H9 (cell line): ENCODE data around the gene DMWD. TPM values are rescaled to one million over a fixed set of nuclear protein-coding genes. Genes with fewer than 3 reads are reported as not detected.

Experiments used
- DNase-seq: peaks from one replicate; pipeline ENCODE4 v3.0.0-alpha.2; 2017
- H2AFZ ChIP-seq: one replicate; pipeline ENCODE4 v1.6.1; 2013; ENCODE audit warnings: mild to moderate bottlenecking, low read length, control low read depth, moderate library complexity
- H2AK5ac ChIP-seq: 2 replicates; pipeline ENCODE4 v1.6.1; 2013; ENCODE audit warnings: low read length, control low read depth, mixed read lengths; ENCODE audit not compliant: insufficient read length
- H2BK120ac ChIP-seq: one replicate; pipeline ENCODE4 v1.6.1; 2013; ENCODE audit warnings: low read depth, mild to moderate bottlenecking, low read length, control low read depth, inconsistent platforms; ENCODE audit not compliant: poor library complexity, severe bottlenecking
- H2BK12ac ChIP-seq: 2 replicates; pipeline ENCODE4 v1.6.1; 2013; ENCODE audit warnings: low read length, control low read depth, mixed read lengths, low read depth; ENCODE audit not compliant: insufficient read length
- H2BK15ac ChIP-seq: 2 replicates; pipeline ENCODE4 v1.6.1; 2013; ENCODE audit warnings: low read depth, low read length, control low read depth
- H2BK20ac ChIP-seq: one replicate; pipeline ENCODE4 v1.6.1; 2013; ENCODE audit warnings: low read depth, mild to moderate bottlenecking, low read length, control low read depth, inconsistent platforms; ENCODE audit not compliant: poor library complexity, severe bottlenecking
- H2BK5ac ChIP-seq: 2 replicates; pipeline ENCODE4 v1.6.1; 2013; ENCODE audit warnings: low read length, control low read depth, mixed read lengths; ENCODE audit not compliant: insufficient read length
- H3K14ac ChIP-seq: 2 replicates; pipeline ENCODE4 v1.6.1; 2013; ENCODE audit warnings: low read length, control low read depth; ENCODE audit not compliant: insufficient read depth
- H3K18ac ChIP-seq: 2 replicates; pipeline ENCODE4 v1.6.1; 2013; ENCODE audit warnings: low read depth, mild to moderate bottlenecking, mixed read lengths, low read length, control low read depth; ENCODE audit not compliant: insufficient read length
- H3K23ac ChIP-seq: 2 replicates; pipeline ENCODE4 v1.6.1; 2013; ENCODE audit warnings: low read length, control low read depth, mixed read lengths, low read depth; ENCODE audit not compliant: insufficient read length
- H3K23me2 ChIP-seq: 2 replicates; pipeline ENCODE4 v1.6.1; 2013; ENCODE audit warnings: low read depth, mild to moderate bottlenecking, mixed read lengths, low read length, control low read depth; ENCODE audit not compliant: insufficient read length, poor library complexity, severe bottlenecking
- H3K27ac ChIP-seq: 2 replicates; pipeline ENCODE4 v1.5.1; 2013; ENCODE audit warnings: low read length, control low read depth, mixed read lengths, low read depth; ENCODE audit not compliant: insufficient read length
- H3K27me3 ChIP-seq: 2 replicates; pipeline ENCODE4 v1.6.1; 2013; ENCODE audit warnings: low read length, control low read depth, inconsistent platforms; ENCODE audit not compliant: insufficient read depth
- H3K4ac ChIP-seq: 2 replicates; pipeline ENCODE4 v1.6.1; 2013; ENCODE audit warnings: low read depth, mild to moderate bottlenecking, control low read depth, inconsistent platforms, low read length, moderate library complexity
- H3K4me1 ChIP-seq: 2 replicates; pipeline ENCODE4 v1.6.1; 2013; ENCODE audit warnings: low read length, control low read depth, inconsistent platforms; ENCODE audit not compliant: insufficient read depth
- H3K4me2 ChIP-seq: 2 replicates; pipeline ENCODE4 v1.6.1; 2013; ENCODE audit warnings: low read length, control low read depth, mixed read lengths; ENCODE audit not compliant: insufficient read length, insufficient read depth
- H3K56ac ChIP-seq: 2 replicates; pipeline ENCODE4 v1.6.1; 2013; ENCODE audit warnings: low read depth, mild to moderate bottlenecking, mixed read lengths, low read length, control low read depth; ENCODE audit not compliant: insufficient read length
- H3K79me1 ChIP-seq: 2 replicates; pipeline ENCODE4 v1.6.1; 2013; ENCODE audit warnings: low read depth, mild to moderate bottlenecking, moderate library complexity, low read length, control low read depth, inconsistent platforms; ENCODE audit not compliant: insufficient read depth, poor library complexity, severe bottlenecking
- H3K79me2 ChIP-seq: 2 replicates; pipeline ENCODE4 v1.6.1; 2013; ENCODE audit warnings: low read length, control low read depth, inconsistent platforms; ENCODE audit not compliant: insufficient read depth
- H3K9ac ChIP-seq: 2 replicates; pipeline ENCODE4 v1.6.1; 2013; ENCODE audit warnings: low read length, control low read depth, mixed read lengths; ENCODE audit not compliant: insufficient read length; ENCODE audit errors: extremely low read depth
- H3K9me3 ChIP-seq: one replicate; pipeline ENCODE4 v1.6.1; 2013; ENCODE audit warnings: low read depth, low read length, inconsistent platforms; ENCODE audit not compliant: control insufficient read depth
- H3T11ph ChIP-seq: one replicate; pipeline ENCODE4 v1.6.1; 2013; ENCODE audit warnings: mild to moderate bottlenecking, low read length, control low read depth, inconsistent platforms
- H4K20me1 ChIP-seq: one replicate; pipeline ENCODE4 v1.6.1; 2013; ENCODE audit not compliant: control insufficient read depth, insufficient read length, insufficient read depth
- H4K5ac ChIP-seq: 2 replicates; pipeline ENCODE4 v1.6.1; 2013; ENCODE audit warnings: low read depth, mild to moderate bottlenecking, mixed read lengths, low read length, control low read depth; ENCODE audit not compliant: insufficient read length
- H4K8ac ChIP-seq: replicated peaks from 2 replicates; pipeline ENCODE4 v1.6.1; 2013; ENCODE audit warnings: low read length, control low read depth, mixed read lengths, low read depth; ENCODE audit not compliant: insufficient read length
- H4K91ac ChIP-seq: 2 replicates; pipeline ENCODE4 v1.6.1; 2013; ENCODE audit warnings: low read depth, mild to moderate bottlenecking, moderate library complexity, mixed read lengths, low read length, control low read depth; ENCODE audit not compliant: insufficient read length
- H3K27ac Mint-ChIP-seq, 3 experiments: 2 replicates in 2 of 3; 3 replicates in 1 of 3; pipeline ENCODE4 v1.8.0; 2020 to 2021; ENCODE audit warnings: mixed read lengths in 3 of 3, mild to moderate bottlenecking in 1 of 3, moderate library complexity in 1 of 3
- H3K27me3 Mint-ChIP-seq: 2 replicates; pipeline ENCODE4 v1.8.0; 2021; ENCODE audit warnings: low read depth, mild to moderate bottlenecking, moderate library complexity, mixed read lengths
- H3K36me3 Mint-ChIP-seq, 3 experiments: 2 replicates in 2 of 3; 3 replicates in 1 of 3; pipeline ENCODE4 v1.8.0; 2020 to 2021; ENCODE audit warnings: low read depth in 3 of 3, mixed read lengths in 3 of 3; ENCODE audit not compliant: insufficient read depth in 1 of 3
- H3K4me1 Mint-ChIP-seq, 2 experiments: 2 replicates each; pipeline ENCODE4 v1.8.0; 2020; ENCODE audit warnings: mixed read lengths in 2 of 2
- H3K4me3 Mint-ChIP-seq, 2 experiments: 2 replicates in 1 of 2; 3 replicates in 1 of 2; pipeline ENCODE4 v1.8.0; 2020 to 2021; ENCODE audit warnings: mild to moderate bottlenecking in 2 of 2, mixed read lengths in 2 of 2, moderate library complexity in 1 of 2
- H3K9me3 Mint-ChIP-seq, 2 experiments: 2 replicates in 1 of 2; 3 replicates in 1 of 2; pipeline ENCODE4 v1.8.0; 2020; ENCODE audit warnings: mild to moderate bottlenecking in 2 of 2, mixed read lengths in 2 of 2, moderate library complexity in 1 of 2
- CTCF ChIP-seq: fragments of 200-600 bp; sonication (generic); conservative IDR thresholded peaks from 3 replicates; pipeline ENCODE4 v1.8.0; 2021; ENCODE audit warnings: antibody characterized with exemption, mild to moderate bottlenecking
- WGBS: extraction: QIAGEN DNeasy Blood & Tissue Kit; methylation state at CpG from one replicate; pipeline ENCODE4 v1.1.7; 2013; ENCODE audit warnings: missing lambda C conversion rate, low lambda C conversion rate, mixed read lengths; ENCODE audit not compliant: insufficient read length; ENCODE audit errors: extremely low coverage; 5-methylcytosine and 5-hydroxymethylcytosine counted together
- total RNA-seq: library from RNA; stranded (reverse); gene quantifications from 2 replicates; pipeline ENCODE4 v1.2.1, GENCODE V29; 2021

The DMWD gene
- total RNA-seq, 1 experiment from 2014 or later, result 75.1 TPM

DNA sequence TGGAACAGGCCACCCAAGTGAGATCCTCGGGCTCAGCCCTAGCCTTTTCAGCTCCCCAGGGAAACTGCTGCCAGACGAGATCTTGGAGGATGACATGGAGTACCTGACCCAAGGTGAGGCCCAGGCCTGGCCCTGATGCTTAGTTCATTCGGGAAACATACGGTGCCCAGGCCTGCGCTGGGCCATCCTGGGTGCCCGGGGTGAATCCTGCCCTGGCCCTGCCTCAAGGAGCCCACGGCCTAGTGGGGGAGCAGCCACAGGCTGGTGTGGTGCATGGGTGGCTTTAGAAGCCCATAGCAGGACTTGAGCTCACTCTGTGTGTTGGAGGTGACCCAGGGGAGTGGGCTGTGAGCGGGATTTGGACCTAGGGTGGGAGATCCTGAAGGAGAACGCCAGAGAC is 33.7 kb downstream of the DMWD start:
- H3K79me2 ChIP-seq, result no peaks in the 10 kb centered on the region
- Mint-ChIP-seq H3K4me1 (peaks cover 0 to 10% of the 10 kb centered on the region in 2 experiments; a peak in 1 of 4 replicates), H3K27me3 (peaks cover 34% of the 10 kb centered on the region), H3K27ac (no peak overlapping the region), H3K36me3 (no peaks in the 10 kb centered on the region), H3K4me3 (no peak overlapping the region), H3K9me3 (no peaks in the 10 kb centered on the region)
- H3K4me2 ChIP-seq, result no peak overlapping the region
- H3K23me2 ChIP-seq, result no peaks in the 10 kb centered on the region
- H3K4ac ChIP-seq, result no peak overlapping the region
- H3K23ac ChIP-seq, result no peak overlapping the region
- no peak overlapping the region for H2AK5ac ChIP-seq
- H4K5ac ChIP-seq, result no peak overlapping the region
- H3K9me3 ChIP-seq, result no peaks in the 10 kb centered on the region
- no peak overlapping the region for H2BK120ac ChIP-seq
- no peak for TF ChIP-seq CTCF
- no peak for DNase-seq
- no peaks in the 10 kb centered on the region for H3K4me1 ChIP-seq
- H3K18ac ChIP-seq, result no peak overlapping the region
- WGBS, result no CpG with 5 or more reads among the region's 9 CpGs
- H4K20me1 ChIP-seq, result no peaks in the 10 kb centered on the region
- no peak overlapping the region for H2AFZ ChIP-seq
- no peak overlapping the region for H3K56ac ChIP-seq
- H3K27me3 ChIP-seq, result no peaks in the 10 kb centered on the region
- no peak overlapping the region for H4K8ac ChIP-seq
- H2BK15ac ChIP-seq, result no peak overlapping the region
- H3K9ac ChIP-seq, result no peak overlapping the region
- H2BK20ac ChIP-seq, result no peak overlapping the region
- H2BK12ac ChIP-seq, result no peak overlapping the region
- no peaks in the 10 kb centered on the region for H3K79me1 ChIP-seq
- no peak overlapping the region for H2BK5ac ChIP-seq
- H3K14ac ChIP-seq, result no peak overlapping the region
- H3T11ph ChIP-seq, result no peak overlapping the region
- H3K27ac ChIP-seq, result no peak overlapping the region
- H4K91ac ChIP-seq, result no peak overlapping the region
